Karpas-422 (cell line): ENCODE data around the gene SPPL3. TPM values are rescaled to one million over a fixed set of nuclear protein-coding genes. Genes with fewer than 3 reads are reported as not detected.
A peak's percentile ranks its signal among the peaks of the same experiment; 100 is the strongest.

Source experiments
- DNase-seq: peaks from one replicate; pipeline ENCODE4 v3.0.0-alpha.2; 2015
- H2AFZ ChIP-seq: fragments of 200-600 bp; sonication (generic); 2 replicates; pipeline ENCODE4 v1.6.1; 2014; ENCODE audit warnings: antibody characterized with exemption, low read length, mixed read lengths
- H3K27ac ChIP-seq: fragments of 200-600 bp; sonication (generic); 2 replicates; pipeline ENCODE4 v1.5.1; 2014; ENCODE audit warnings: mild to moderate bottlenecking, low read length, moderate library complexity
- H3K27me3 ChIP-seq: fragments of 200-600 bp; sonication (generic); 2 replicates; pipeline ENCODE4 v1.6.1; 2014; ENCODE audit warnings: low read length, mixed read lengths
- H3K36me3 ChIP-seq: fragments of 200-600 bp; sonication (generic); 2 replicates; pipeline ENCODE4 v1.6.1; 2014; ENCODE audit warnings: low read length, mixed read lengths; ENCODE audit not compliant: insufficient read depth
- H3K4me1 ChIP-seq: fragments of 200-600 bp; sonication (generic); 2 replicates; pipeline ENCODE4 v1.6.1; 2014; ENCODE audit warnings: mild to moderate bottlenecking, low read length, mixed read lengths
- H3K4me2 ChIP-seq: fragments of 200-600 bp; sonication (generic); 2 replicates; pipeline ENCODE4 v1.6.1; 2014; ENCODE audit warnings: low read length, low read depth, mild to moderate bottlenecking; ENCODE audit not compliant: poor library complexity, severe bottlenecking
- H3K4me3 ChIP-seq: fragments of 200-600 bp; sonication (generic); 2 replicates; pipeline ENCODE4 v1.5.1; 2014; ENCODE audit warnings: mild to moderate bottlenecking, antibody characterized with exemption, low read length, mixed read lengths
- H3K79me2 ChIP-seq: fragments of 200-600 bp; sonication (generic); 2 replicates; pipeline ENCODE4 v1.6.1; 2014; ENCODE audit warnings: mild to moderate bottlenecking, low read length, mixed read lengths
- H3K9ac ChIP-seq: fragments of 200-600 bp; sonication (generic); 2 replicates; pipeline ENCODE4 v1.6.0; 2014; ENCODE audit warnings: low read length
- H3K9me2 ChIP-seq: fragments of 200-600 bp; sonication (generic), shearing (Covaris generic); replicated peaks from 2 replicates; pipeline ENCODE4 v1.6.0; 2014; ENCODE audit warnings: mild to moderate bottlenecking, low read length, moderate library complexity; ENCODE audit not compliant: insufficient read depth
- H3K9me3 ChIP-seq: fragments of 300-700, 200-600 bp; sonication (generic); 2 replicates; pipeline ENCODE4 v1.6.1; 2014; ENCODE audit warnings: low read length, mixed read lengths
- H4K20me1 ChIP-seq: fragments of 200-600 bp; sonication (generic); 2 replicates; pipeline ENCODE4 v1.6.1; 2014; ENCODE audit warnings: mild to moderate bottlenecking, antibody characterized with exemption, low read length, low read depth; ENCODE audit not compliant: insufficient read depth
- total RNA-seq: library from RNA; depleted of rRNA; stranded (reverse); fragments of >200 nt; shearing (Covaris generic); gene quantifications from 2 replicates; pipeline ENCODE4 v1.2.3, GENCODE V29; 2014; ENCODE audit warnings: low replicate concordance

The SPPL3 gene
- total RNA-seq, 1 experiment from 2014 or later = 11.9 TPM

GRCh38 chr12:120814903-120815429 is 89.2 kb downstream of the SPPL3 start:
- H3K9me2 ChIP-seq = no peaks in the 10 kb centered on the region
- H4K20me1 ChIP-seq = no peaks in the 10 kb centered on the region
- H3K79me2 ChIP-seq = peaks cover 75% of the 10 kb centered on the region
- no peak overlapping the region for H2AFZ ChIP-seq
- H3K36me3 ChIP-seq = no peaks in the 10 kb centered on the region
- peak overlapping the region; percentile 61 for H3K27ac ChIP-seq
- H3K9me3 ChIP-seq = no peaks in the 10 kb centered on the region
- 0 out of 2 replicates have a peak overlapping the region, but pooled peaks have one; percentile 17 for H3K9ac ChIP-seq
- peaks cover 28% of the 10 kb centered on the region for H3K4me1 ChIP-seq
- no peaks in the 10 kb centered on the region for H3K27me3 ChIP-seq
- no peak overlapping the region for H3K4me3 ChIP-seq
- H3K4me2 ChIP-seq = peak overlapping the region; percentile 6
- no peak for DNase-seq

DNA sequence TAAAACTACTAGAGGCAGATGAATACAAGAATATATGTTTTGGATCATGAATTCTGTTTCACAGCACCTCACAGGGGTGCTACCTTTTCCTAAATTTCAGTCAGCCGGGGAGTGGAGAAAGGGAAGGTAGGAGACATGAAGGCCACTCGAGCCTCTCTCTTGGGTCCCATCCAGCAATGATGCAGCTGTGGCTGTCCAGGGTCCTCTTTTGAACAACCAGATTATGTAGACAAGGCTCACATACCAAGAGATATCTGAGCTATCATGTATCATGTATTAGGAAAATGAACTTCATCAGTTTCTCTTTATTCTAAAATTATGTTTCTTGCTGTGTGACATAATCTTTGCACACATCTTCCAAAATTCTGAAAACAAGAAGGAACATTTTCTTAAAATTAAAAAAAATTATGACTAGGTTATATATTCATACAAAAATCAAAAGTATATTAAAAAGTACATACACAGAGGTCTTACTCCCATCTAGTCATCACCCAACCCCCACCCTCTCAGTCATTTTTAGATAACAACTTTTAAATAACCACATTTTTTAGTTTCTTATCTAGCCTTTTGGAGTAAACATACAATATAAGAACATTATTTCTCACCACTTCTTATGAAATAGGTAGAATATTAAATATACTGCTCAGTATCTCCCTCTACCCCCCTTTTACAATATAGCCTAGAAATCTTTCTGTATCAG is 89.8 kb downstream of the SPPL3 start:
- no peaks in the 10 kb centered on the region for H3K36me3 ChIP-seq
- no peak overlapping the region for H3K4me3 ChIP-seq
- H3K9me2 ChIP-seq = no peaks in the 10 kb centered on the region
- no peak overlapping the region for H3K9ac ChIP-seq
- no peak for DNase-seq
- no peak overlapping the region for H2AFZ ChIP-seq
- H3K27ac ChIP-seq = peak overlapping the region; percentile 61
- no peaks in the 10 kb centered on the region for H4K20me1 ChIP-seq
- peaks cover 75% of the 10 kb centered on the region for H3K79me2 ChIP-seq
- no peaks in the 10 kb centered on the region for H3K27me3 ChIP-seq
- H3K9me3 ChIP-seq = no peaks in the 10 kb centered on the region
- peak overlapping the region; percentile 6 for H3K4me2 ChIP-seq
- peaks cover 28% of the 10 kb centered on the region for H3K4me1 ChIP-seq

GRCh38 chr12:120813588-120814153 is 90.5 kb downstream of the SPPL3 start:
- Histone ChIP-seq H3K36me3 (no peaks in the 10 kb centered on the region), H3K4me3 (no peak overlapping the region), H3K9me2 (no peaks in the 10 kb centered on the region), H3K27me3 (no peaks in the 10 kb centered on the region), H3K9ac (no peak overlapping the region), H4K20me1 (no peaks in the 10 kb centered on the region), H3K79me2 (peaks cover 69% of the 10 kb centered on the region), H2AFZ (no peak overlapping the region), H3K4me1 (peaks cover 28% of the 10 kb centered on the region), H3K27ac (peak overlapping the region; percentile 61), H3K4me2 (peak overlapping the region; percentile 6), H3K9me3 (no peaks in the 10 kb centered on the region)
- DNase-seq = no peak

GRCh38 chr12:120810021-120810420 is 94.1 kb downstream of the SPPL3 start:
- Histone ChIP-seq H3K9me2 (no peaks in the 10 kb centered on the region), H3K4me1 (peaks cover 16% of the 10 kb centered on the region), H3K9me3 (no peaks in the 10 kb centered on the region), H3K27me3 (no peaks in the 10 kb centered on the region), H3K4me2 (no peak overlapping the region), H4K20me1 (no peaks in the 10 kb centered on the region), H3K79me2 (peaks cover 47% of the 10 kb centered on the region), H3K9ac (no peak overlapping the region), H3K27ac (no peak overlapping the region), H2AFZ (no peak overlapping the region), H3K4me3 (no peak overlapping the region), H3K36me3 (no peaks in the 10 kb centered on the region)
- no peak for DNase-seq

GRCh38 chr12:120804428-120804827 is 99.7 kb downstream of the SPPL3 start:
- peaks cover 40% of the 10 kb centered on the region for H3K4me1 ChIP-seq

DNA sequence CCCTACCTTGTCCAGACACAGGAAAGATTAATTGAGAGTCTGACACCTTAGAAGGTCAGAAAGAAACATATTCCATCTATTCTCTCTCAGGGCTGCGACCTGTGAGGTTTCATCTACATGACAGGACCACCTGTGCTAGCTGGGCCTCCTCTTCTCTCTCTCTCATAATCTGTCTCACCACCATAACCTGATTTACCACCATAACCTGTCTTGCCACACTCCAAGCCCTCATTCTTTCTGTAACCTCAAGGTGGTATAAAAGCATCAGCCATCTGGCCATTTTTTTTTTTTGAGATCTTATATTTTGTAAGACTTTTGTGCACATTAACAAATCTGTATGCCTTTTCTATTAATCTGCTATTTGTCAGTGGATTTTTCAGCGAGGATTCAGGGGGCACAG is 103.0 kb downstream of the SPPL3 start:
- Histone ChIP-seq H3K9me2 (no peaks in the 10 kb centered on the region), H4K20me1 (no peaks in the 10 kb centered on the region), H3K36me3 (no peaks in the 10 kb centered on the region; the same call in 1 of the 2 replicates), H3K4me3 (peak overlapping the region; percentile 32; the same call in 1 of the 2 replicates), H3K79me2 (peaks cover 54% of the 10 kb centered on the region), H2AFZ (no peak overlapping the region), H3K9me3 (peaks cover 3% of the 10 kb centered on the region; the same call in 1 of the 2 replicates), H3K4me2 (peak overlapping the region; percentile 65), H3K9ac (peak overlapping the region; percentile 25), H3K4me1 (peaks cover 59% of the 10 kb centered on the region), H3K27ac (peak overlapping the region; percentile 85), H3K27me3 (no peaks in the 10 kb centered on the region)
- no peak for DNase-seq

More at GRCh38 chr12:120804428-120804827, 99.7 kb downstream of the SPPL3 start:
- Histone ChIP-seq H3K36me3 (no peaks in the 10 kb centered on the region; the same call in 1 of the 2 replicates), H3K9ac (no peak overlapping the region), H3K27me3 (no peaks in the 10 kb centered on the region), H2AFZ (no peak overlapping the region), H3K4me2 (no peak overlapping the region), H3K4me3 (no peak overlapping the region), H3K9me3 (no peaks in the 10 kb centered on the region), H3K79me2 (peaks cover 45% of the 10 kb centered on the region), H3K27ac (no peak overlapping the region), H4K20me1 (no peaks in the 10 kb centered on the region), H3K9me2 (no peaks in the 10 kb centered on the region)
- DNase-seq = no peak

GRCh38 chr12:120800665-120801064 is 103.5 kb downstream of the SPPL3 start:
- Histone ChIP-seq H3K4me3 (peak overlapping the region; percentile 32; the same call in 1 of the 2 replicates), H4K20me1 (no peaks in the 10 kb centered on the region), H3K27ac (peak overlapping the region; percentile 85), H3K9me2 (no peaks in the 10 kb centered on the region), H3K9ac (peak overlapping the region; percentile 25; the same call in 1 of the 2 replicates), H2AFZ (no peak overlapping the region), H3K4me2 (peak overlapping the region; percentile 65), H3K36me3 (no peaks in the 10 kb centered on the region; the same call in 1 of the 2 replicates), H3K27me3 (no peaks in the 10 kb centered on the region), H3K79me2 (peaks cover 54% of the 10 kb centered on the region), H3K9me3 (peaks cover 5% of the 10 kb centered on the region; the same call in 1 of the 2 replicates), H3K4me1 (peaks cover 59% of the 10 kb centered on the region)
- no peak for DNase-seq
